Left hindlimb (tissue), 1 donor: ENCODE measurements around the gene USP17L18.
"Not testable (repeated sequence)": the region's sequence is repeated elsewhere in the genome, so short reads cannot be mapped to it uniquely, and the experiment has no call there.

Experiments
- DNase-seq: peaks from one replicate; pipeline ENCODE4 v3.0.0-alpha.2; 2018

Gene USP17L18, protein sequence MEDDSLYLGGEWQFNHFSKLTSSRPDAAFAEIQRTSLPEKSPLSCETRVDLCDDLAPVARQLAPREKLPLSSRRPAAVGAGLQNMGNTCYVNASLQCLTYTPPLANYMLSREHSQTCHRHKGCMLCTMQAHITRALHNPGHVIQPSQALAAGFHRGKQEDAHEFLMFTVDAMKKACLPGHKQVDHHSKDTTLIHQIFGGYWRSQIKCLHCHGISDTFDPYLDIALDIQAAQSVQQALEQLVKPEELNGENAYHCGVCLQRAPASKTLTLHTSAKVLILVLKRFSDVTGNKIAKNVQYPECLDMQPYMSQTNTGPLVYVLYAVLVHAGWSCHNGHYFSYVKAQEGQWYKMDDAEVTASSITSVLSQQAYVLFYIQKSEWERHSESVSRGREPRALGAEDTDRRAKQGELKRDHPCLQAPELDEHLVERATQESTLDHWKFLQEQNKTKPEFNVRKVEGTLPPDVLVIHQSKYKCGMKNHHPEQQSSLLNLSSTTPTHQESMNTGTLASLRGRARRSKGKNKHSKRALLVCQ

GRCh38 chr4:9247953-9248680 lies at the start of gene USP17L18:
Gene USP17L18, plus strand, starts transcription at chr4:9248630. Its CDS starts 0 bp downstream, at chr4:9248630.
- not testable (repeated sequence) for DNase-seq

DNA sequence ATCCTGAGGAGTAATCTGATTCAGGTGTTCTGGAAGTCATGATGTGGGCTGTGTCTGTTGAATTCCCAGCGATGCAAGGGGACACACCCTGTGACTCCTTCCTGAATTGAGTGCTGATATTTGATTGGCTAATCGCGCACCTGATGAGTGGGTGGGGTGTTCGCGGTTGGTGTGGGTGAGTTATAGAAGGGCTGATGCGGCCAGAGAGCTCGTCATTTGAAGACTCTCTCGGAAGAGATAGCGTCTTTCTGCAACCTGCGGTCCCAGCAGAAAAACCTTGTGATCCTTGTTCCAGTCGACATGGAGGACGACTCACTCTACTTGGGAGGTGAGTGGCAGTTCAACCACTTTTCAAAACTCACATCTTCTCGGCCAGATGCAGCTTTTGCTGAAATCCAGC lies 38.1 kb upstream of the USP17L18 start, which contains the start of gene USP17L10:
Gene USP17L10 (plus strand): TSS at position 301 of the 400 bp plus-strand sequence. CDS start 0 bp downstream, at position 301.
- not testable (repeated sequence) for DNase-seq

GRCh38 chr4:9214701-9215100 lies 33.7 kb upstream of the USP17L18 start:
- DNase-seq = not testable (repeated sequence)

DNA sequence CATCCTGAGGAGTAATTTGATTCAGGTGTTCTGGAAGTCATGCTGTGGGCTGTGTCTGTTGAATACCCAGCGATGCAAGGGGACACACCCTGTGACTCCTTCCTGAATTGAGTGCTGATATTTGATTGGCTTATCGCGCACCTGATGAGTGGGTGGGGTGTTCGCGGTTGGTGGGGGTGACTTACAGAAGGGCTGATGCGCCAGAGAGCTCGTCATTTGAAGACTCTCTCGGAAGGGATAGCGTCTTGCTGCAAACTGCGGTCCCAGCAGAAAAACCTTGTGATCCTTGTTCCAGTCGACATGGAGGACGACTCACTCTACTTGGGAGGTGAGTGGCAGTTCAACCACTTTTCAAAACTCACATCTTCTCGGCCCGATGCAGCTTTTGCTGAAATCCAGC lies 33.3 kb upstream of the USP17L18 start, which contains the start of gene USP17L11:
Gene USP17L11 (plus strand): TSS at position 301 of the 400 bp plus-strand sequence. CDS start 0 bp downstream, at position 301.
- not testable (repeated sequence) for DNase-seq

DNA sequence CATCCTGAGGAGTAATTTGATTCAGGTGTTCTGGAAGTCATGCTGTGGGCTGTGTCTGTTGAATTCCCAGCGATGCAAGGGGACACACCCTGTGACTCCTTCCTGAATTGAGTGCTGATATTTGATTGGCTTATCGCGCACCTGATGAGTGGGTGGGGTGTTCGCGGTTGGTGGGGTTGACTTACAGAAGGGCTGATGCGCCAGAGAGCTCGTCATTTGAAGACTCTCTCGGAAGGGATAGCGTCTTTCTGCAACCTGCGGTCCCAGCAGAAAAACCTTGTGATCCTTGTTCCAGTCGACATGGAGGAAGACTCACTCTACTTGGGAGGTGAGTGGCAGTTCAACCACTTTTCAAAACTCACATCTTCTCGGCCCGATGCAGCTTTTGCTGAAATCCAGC lies 28.6 kb upstream of the USP17L18 start, which contains the start of gene USP17L12:
Gene USP17L12 (plus strand): TSS at position 301 of the 400 bp plus-strand sequence. CDS start 0 bp downstream, at position 301.
- DNase-seq = not testable (repeated sequence)

DNA sequence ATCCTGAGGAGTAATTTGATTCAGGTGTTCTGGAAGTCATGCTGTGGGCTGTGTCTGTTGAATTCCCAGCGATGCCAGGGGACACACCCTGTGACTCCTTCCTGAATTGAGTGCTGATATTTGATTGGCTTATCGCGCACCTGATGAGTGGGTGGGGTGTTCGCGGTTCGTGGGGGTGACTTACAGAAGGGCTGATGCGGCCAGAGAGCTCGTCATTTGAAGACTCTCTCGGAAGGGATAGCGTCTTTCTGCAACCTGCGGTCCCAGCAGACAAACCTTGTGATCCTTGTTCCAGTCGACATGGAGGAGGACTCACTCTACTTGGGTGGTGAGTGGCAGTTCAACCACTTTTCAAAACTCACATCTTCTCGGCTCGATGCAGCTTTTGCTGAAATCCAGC lies 23.8 kb upstream of the USP17L18 start, which contains the start of gene USP17L13:
Gene USP17L13 (plus strand): TSS at position 301 of the 400 bp plus-strand sequence. CDS start 0 bp downstream, at position 301.
- not testable (repeated sequence) for DNase-seq

DNA sequence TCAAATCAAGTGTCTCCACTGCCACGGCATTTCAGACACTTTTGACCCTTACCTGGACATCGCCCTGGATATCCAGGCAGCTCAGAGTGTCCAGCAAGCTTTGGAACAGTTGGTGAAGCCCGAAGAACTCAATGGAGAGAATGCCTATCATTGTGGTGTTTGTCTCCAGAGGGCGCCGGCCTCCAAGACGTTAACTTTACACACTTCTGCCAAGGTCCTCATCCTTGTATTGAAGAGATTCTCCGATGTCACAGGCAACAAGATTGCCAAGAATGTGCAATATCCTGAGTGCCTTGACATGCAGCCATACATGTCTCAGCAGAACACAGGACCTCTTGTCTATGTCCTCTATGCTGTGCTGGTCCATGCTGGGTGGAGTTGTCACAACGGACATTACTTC lies 18.2 kb upstream of the USP17L18 start:
- not testable (repeated sequence) for DNase-seq

GRCh38 chr4:9234085-9234484 lies 14.3 kb upstream of the USP17L18 start, which contains the start of gene USP17L15:
Gene USP17L15, plus strand, starts transcription at chr4:9234385. Its CDS starts 0 bp downstream, at chr4:9234385.
- DNase-seq = not testable (repeated sequence)

DNA sequence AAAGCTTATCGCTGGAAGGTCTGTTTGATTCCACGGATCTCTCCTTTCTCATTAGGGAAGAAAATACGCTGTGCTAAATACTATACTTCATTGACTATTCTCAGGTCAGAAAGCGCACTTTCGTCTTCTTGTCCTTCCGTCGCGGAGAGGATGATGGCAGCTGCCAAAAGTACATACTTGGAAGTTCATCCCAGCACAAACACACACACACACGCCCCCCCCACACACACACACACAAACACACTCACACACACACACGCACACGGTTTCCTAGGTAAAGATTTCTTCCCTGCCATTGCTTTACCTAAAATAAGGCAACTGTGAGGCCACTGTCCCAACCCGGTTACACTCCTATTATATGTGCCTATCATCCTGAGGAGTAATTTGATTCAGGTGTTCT lies 10.0 kb upstream of the USP17L18 start:
- DNase-seq = not testable (repeated sequence)

GRCh38 chr4:9243579-9243978 lies 4.9 kb upstream of the USP17L18 start, which contains the start of gene USP17L17:
Gene USP17L17, plus strand, starts transcription at chr4:9243879. Its CDS starts 0 bp downstream, at chr4:9243879.
- not testable (repeated sequence) for DNase-seq

GRCh38 chr4:9253078-9253477 lies 4.6 kb downstream of the USP17L18 start, which contains the start of gene USP17L19:
Gene USP17L19, plus strand, starts transcription at chr4:9253378. Its CDS starts 0 bp downstream, at chr4:9253378.
- not testable (repeated sequence) for DNase-seq

DNA sequence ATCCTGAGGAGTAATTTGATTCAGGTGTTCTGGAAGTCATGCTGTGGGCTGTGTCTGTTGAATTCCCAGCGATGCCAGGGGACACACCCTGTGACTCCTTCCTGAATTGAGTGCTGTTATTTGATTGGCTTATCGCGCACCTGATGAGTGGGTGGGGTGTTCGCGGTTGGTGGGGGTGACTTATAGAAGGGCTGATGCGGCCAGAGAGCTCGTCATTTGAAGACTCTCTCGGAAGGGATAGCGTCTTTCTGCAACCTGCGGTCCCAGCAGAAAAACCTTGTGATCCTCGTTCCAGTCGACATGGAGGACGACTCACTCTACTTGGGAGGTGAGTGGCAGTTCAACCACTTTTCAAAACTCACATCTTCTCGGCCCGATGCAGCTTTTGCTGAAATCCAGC lies 9.4 kb downstream of the USP17L18 start, which contains the start of gene USP17L20:
Gene USP17L20 (plus strand): TSS at position 301 of the 400 bp plus-strand sequence. CDS start 0 bp downstream, at position 301.
- not testable (repeated sequence) for DNase-seq

GRCh38 chr4:9262572-9262971 lies 14.1 kb downstream of the USP17L18 start, which contains the start of gene USP17L21:
Gene USP17L21, plus strand, starts transcription at chr4:9262872. Its CDS starts 0 bp downstream, at chr4:9262872.
- DNase-seq = not testable (repeated sequence)

GRCh38 chr4:9267319-9267718 lies 18.9 kb downstream of the USP17L18 start, which contains the start of gene USP17L22:
Gene USP17L22, plus strand, starts transcription at chr4:9267619. Its CDS starts 0 bp downstream, at chr4:9267619.
- not testable (repeated sequence) for DNase-seq

DNA sequence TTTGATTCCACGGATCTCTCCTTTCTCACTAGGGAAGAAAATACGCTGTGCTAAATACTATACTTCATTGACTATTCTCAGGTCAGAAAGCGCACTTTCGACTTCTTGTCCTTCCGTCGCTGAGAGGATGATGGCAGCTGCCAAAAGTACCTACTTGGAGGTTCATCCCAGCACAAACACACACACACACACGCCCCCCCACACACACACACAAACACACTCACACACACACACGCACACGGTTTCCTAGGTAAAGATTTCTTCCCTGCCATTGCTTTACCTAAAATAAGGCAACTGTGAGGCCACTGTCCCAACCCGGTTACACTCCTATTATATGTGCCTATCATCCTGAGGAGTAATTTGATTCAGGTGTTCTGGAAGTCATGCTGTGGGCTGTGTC lies 23.3 kb downstream of the USP17L18 start:
- DNase-seq = not testable (repeated sequence)
